Measurements from ENCODE around the gene IL4I1. TPM values are rescaled to one million over a fixed set of nuclear protein-coding genes. Genes with fewer than 3 reads are reported as not detected.

Gene IL4I1
- total RNA-seq, 1 experiment from 2014 or later, result 1.5 TPM

GRCh38 chr19:49890349-49891311, 6.1 kb downstream of the IL4I1 start:
- no peaks in the 10 kb centered on the region for H3K9me3 ChIP-seq (ENCODE audit: control insufficient read depth, insufficient read depth, low read depth, low read length)
- no TSS peak for BruUV-seq (replicated peaks)
- no peak for TF ChIP-seq SIN3A (IDR thresholded peaks at IDR 0.05; ENCODE audit: borderline replicate concordance, insufficient read depth, low read depth, low read length)
- TF ChIP-seq POLR2AphosphoS5 (IDR thresholded peaks at IDR 0.05; ENCODE audit: low read depth, low read length), result no peak
- no peak for TF ChIP-seq TCF7L2 (IDR thresholded peaks at IDR 0.05; ENCODE audit: low read depth, low read length)
- TF ChIP-seq CTCF (IDR thresholded peaks at IDR 0.05), result no peak
- no peak for TF ChIP-seq REST (IDR thresholded peaks at IDR 0.05; ENCODE audit: insufficient read depth in 1 of 2, low read depth in 2 of 2, low read length in 1 of 2)
- no peaks in the 10 kb centered on the region for H3K4me1 ChIP-seq (ENCODE audit: control insufficient read depth, insufficient read depth, low read length)
- in situ Hi-C loops (cut with HindIII; ENCODE audit: low pct_unique_long_range_greater_than_20kb, low sequenced_read_pairs) (no loop called here), intact Hi-C loops (cut with micrococcal nuclease; ENCODE audit: unreplicated experiment) (no loop called here)
- POLR2A ChIA-PET, result no interaction called here
- H3K27me3 ChIP-seq (ENCODE audit: control insufficient read depth, insufficient read depth, low read length), result no peaks in the 10 kb centered on the region
- DNase-seq (ENCODE audit: low read depth, low spot score) (no peak), ATAC-seq (no peak)
- no peaks in the 10 kb centered on the region for H3K36me3 ChIP-seq (ENCODE audit: control insufficient read depth, insufficient read depth, low read length)
- CTCF ChIA-PET, result no interaction called here
- no peak overlapping the region for H3K27ac ChIP-seq (ENCODE audit: low read length)
- no peak overlapping the region for H3K4me3 ChIP-seq (ENCODE audit: low read depth in 2 of 2, low read length in 2 of 2)

GRCh38 chr19:49889687-49890348, 6.9 kb downstream of the IL4I1 start:
- intact Hi-C loops (cut with micrococcal nuclease; ENCODE audit: unreplicated experiment), result no loop called here
- H3K4me3 ChIP-seq (ENCODE audit: low read depth in 2 of 2, low read length in 2 of 2), result no peak overlapping the region
- H3K27me3 ChIP-seq (ENCODE audit: control insufficient read depth, insufficient read depth, low read length), result no peaks in the 10 kb centered on the region
- CTCF ChIA-PET, result no interaction called here
- in situ Hi-C loops (cut with HindIII; ENCODE audit: low pct_unique_long_range_greater_than_20kb, low sequenced_read_pairs), result no loop called here
- BruUV-seq (replicated peaks), result no TSS peak
- ATAC-seq (no peak), DNase-seq (ENCODE audit: low read depth, low spot score) (no peak)
- POLR2A ChIA-PET, result no interaction called here
- TF ChIP-seq POLR2AphosphoS5 (IDR thresholded peaks at IDR 0.05; ENCODE audit: low read depth, low read length) (no peak), REST (IDR thresholded peaks at IDR 0.05; ENCODE audit: insufficient read depth in 1 of 2, low read depth in 2 of 2, low read length in 1 of 2) (no peak), CTCF (IDR thresholded peaks at IDR 0.05) (no peak), TCF7L2 (IDR thresholded peaks at IDR 0.05; ENCODE audit: low read depth, low read length) (no peak), SIN3A (IDR thresholded peaks at IDR 0.05; ENCODE audit: borderline replicate concordance, insufficient read depth, low read depth, low read length) (no peak)
- no peaks in the 10 kb centered on the region for H3K36me3 ChIP-seq (ENCODE audit: control insufficient read depth, insufficient read depth, low read length)
- no peak overlapping the region for H3K27ac ChIP-seq (ENCODE audit: low read length)
- no peaks in the 10 kb centered on the region for H3K4me1 ChIP-seq (ENCODE audit: control insufficient read depth, insufficient read depth, low read length)
- H3K9me3 ChIP-seq (ENCODE audit: control insufficient read depth, insufficient read depth, low read depth, low read length), result no peaks in the 10 kb centered on the region

Data from Panc1 (cell line).